Mucosa of descending colon (tissue), 3 donors: ENCODE results near the gene TRIM5. TPM values are rescaled to one million over a fixed set of nuclear protein-coding genes. Genes with fewer than 3 reads are reported as not detected.

ENCODE experiments used
- ATAC-seq: fragments of 200-7000 bp; cut with Tn5 transposase; one replicate; pipeline ENCODE4 v1.9.1; 2020; ENCODE audit warnings: mild to moderate bottlenecking, moderate library complexity
- DNase-seq, 3 donors: peaks; one replicate each; pipeline ENCODE4 v3.0.0-alpha.2; 2020
- H3K36me3 ChIP-seq: fragments of 200-600 bp; one replicate; pipeline ENCODE4 v1.8.0; 2021; ENCODE audit warnings: low read depth, mild to moderate bottlenecking
- H3K4me1 ChIP-seq: fragments of 200-600 bp; one replicate; pipeline ENCODE4 v1.8.0; 2021; ENCODE audit warnings: low read depth, mild to moderate bottlenecking
- H3K4me3 ChIP-seq: fragments of 200-600 bp; one replicate; pipeline ENCODE4 v1.8.0; 2021; ENCODE audit warnings: mild to moderate bottlenecking
- H3K9me3 ChIP-seq: fragments of 200-600 bp; one replicate; pipeline ENCODE4 v1.8.0; 2021; ENCODE audit warnings: mild to moderate bottlenecking
- intact Hi-C, 2 donors: fragments of 100-400 bp; cut with DNase I in 1 of 2; cut with micrococcal nuclease in 1 of 2; formaldehyde crosslinking; loops; one replicate each; pipeline versions ENCODE4 v1.11.0 to v1.11.1; 2022; cut with DNase I, micrococcal nuclease
- total RNA-seq, 3 donors: library from RNA; stranded (reverse); fragmentation: NEBNext Ultra II Directional in 2 of 3; extraction: Animal tissue kit (Norgen Biotek cat#: 25700) in 2 of 3; gene quantifications; one replicate each; pipeline versions ENCODE4 v1.2.1 to v1.2.4, GENCODE V29; 2021 to 2023
- TF ChIP-seq, protein P1 (sequence below): fragments of 200-600 bp; IDR thresholded peaks from one replicate; pipeline ENCODE4 v1.8.0; 2022; ENCODE audit warnings: antibody characterized with exemption, mild to moderate bottlenecking
- donor health status: DM: no; HTN: no; CAD: no; lungs with moderate emphysema.
- donor health status: DM: no; HTN: no; CAD: no.
- donor health status: DM: no; HTN: yes; CAD: no.

TRIM5 gene
- total RNA-seq, 3 donors from 2014 or later = 19.6 to 24.6 (median 21.5) TPM

DNA sequence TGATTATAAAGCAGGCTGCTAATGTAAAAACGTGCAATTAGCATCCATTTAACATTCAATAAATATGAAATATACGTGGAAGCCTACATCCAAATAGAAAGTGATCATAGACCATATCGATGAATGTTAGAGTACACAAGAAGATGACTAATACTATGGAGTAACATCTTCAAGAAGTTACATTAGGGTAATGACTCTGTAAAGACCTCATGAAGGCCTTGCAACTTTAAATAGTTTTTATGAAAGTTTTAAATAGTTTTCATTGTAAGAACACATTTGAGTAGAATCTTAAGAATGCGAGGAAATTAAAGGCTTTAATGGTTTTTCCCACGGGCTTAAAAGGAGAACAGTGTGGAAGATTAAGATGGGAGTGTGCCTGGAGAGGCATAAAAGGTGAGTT is 58.7 kb downstream of the TRIM5 start:
- intact Hi-C loops = loop anchor here in 1 of 2 donors (10.0 kb wide), 1 partner anchor 59 kb away; the partner anchor contains the start of genes TRIM22 and TRIM5
- Histone ChIP-seq H3K4me3 (no peak overlapping the region), H3K9me3 (no peaks in the 10 kb centered on the region), H3K4me1 (peaks cover 17% of the 10 kb centered on the region), H3K36me3 (no peaks in the 10 kb centered on the region)
- ATAC-seq (no peak), DNase-seq (no peak)
- TF ChIP-seq, protein P1, sequence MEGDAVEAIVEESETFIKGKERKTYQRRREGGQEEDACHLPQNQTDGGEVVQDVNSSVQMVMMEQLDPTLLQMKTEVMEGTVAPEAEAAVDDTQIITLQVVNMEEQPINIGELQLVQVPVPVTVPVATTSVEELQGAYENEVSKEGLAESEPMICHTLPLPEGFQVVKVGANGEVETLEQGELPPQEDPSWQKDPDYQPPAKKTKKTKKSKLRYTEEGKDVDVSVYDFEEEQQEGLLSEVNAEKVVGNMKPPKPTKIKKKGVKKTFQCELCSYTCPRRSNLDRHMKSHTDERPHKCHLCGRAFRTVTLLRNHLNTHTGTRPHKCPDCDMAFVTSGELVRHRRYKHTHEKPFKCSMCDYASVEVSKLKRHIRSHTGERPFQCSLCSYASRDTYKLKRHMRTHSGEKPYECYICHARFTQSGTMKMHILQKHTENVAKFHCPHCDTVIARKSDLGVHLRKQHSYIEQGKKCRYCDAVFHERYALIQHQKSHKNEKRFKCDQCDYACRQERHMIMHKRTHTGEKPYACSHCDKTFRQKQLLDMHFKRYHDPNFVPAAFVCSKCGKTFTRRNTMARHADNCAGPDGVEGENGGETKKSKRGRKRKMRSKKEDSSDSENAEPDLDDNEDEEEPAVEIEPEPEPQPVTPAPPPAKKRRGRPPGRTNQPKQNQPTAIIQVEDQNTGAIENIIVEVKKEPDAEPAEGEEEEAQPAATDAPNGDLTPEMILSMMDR = no peak

- no peak for ATAC-seq
Measured at GRCh38 chr11:5625281-5625680, 59.6 kb downstream of the TRIM5 start.

GRCh38 chr11:5624489-5625279 is 60.2 kb downstream of the TRIM5 start, which contains the start of gene TRIM34:
Gene TRIM34, plus strand, starts transcription at chr11:5625001. Its CDS starts 7,331 bp downstream, at chr11:5632332.
- peaks cover 25% of the 10 kb centered on the region for H3K4me1 ChIP-seq
- peak; percentile 94 for ATAC-seq
- intact Hi-C loops = loop anchor here in 1 of 2 donors (10.0 kb wide), 1 partner anchor 60 kb away; the partner anchor contains the start of genes TRIM22 and TRIM5
- DNase-seq = peak in 2 of 3 donors; percentile 41 to 89
- TF ChIP-seq, protein P1 = no peak
- H3K4me3 ChIP-seq = peak within 1 kb of the TSS; percentile 18
- H3K36me3 ChIP-seq = no peaks in the 10 kb centered on the region
- no peaks in the 10 kb centered on the region for H3K9me3 ChIP-seq

More at GRCh38 chr11:5625281-5625680, 59.6 kb downstream of the TRIM5 start:
- Histone ChIP-seq H3K4me3 (peak overlapping the region; percentile 18), H3K36me3 (no peaks in the 10 kb centered on the region), H3K9me3 (no peaks in the 10 kb centered on the region), H3K4me1 (peaks cover 25% of the 10 kb centered on the region)
- DNase-seq = no peak
- TF ChIP-seq, protein P1 = no peak
- intact Hi-C loops = loop anchor here in 1 of 2 donors (10.0 kb wide), 1 partner anchor 60 kb away; the partner anchor contains the start of genes TRIM22 and TRIM5

DNA sequence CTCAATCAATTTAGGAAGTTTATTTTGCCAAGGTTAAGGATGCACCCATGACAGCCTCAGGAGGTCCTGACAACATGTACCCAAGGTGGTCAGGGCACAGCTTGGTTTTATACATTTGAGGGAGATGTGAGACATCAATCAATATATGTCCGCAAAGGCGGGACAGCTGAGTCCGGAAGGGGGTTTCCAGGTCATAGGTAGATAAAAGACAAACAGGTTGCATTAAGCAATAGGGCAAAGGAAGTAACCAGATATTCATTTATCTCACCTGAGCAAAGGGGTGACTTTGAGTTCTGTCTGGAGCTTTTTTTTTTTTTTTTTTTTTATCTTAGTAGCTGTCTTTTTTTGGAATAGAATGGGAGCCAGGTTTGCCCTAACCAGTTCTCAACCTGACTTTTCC is 62.1 kb downstream of the TRIM5 start:
- peaks cover 25% of the 10 kb centered on the region for H3K4me1 ChIP-seq
- H3K9me3 ChIP-seq = no peaks in the 10 kb centered on the region
- intact Hi-C loops = loop anchor here in 1 of 2 donors (10.0 kb wide), 1 partner anchor 62 kb away; the partner anchor contains the start of genes TRIM22 and TRIM5
- H3K36me3 ChIP-seq = no peaks in the 10 kb centered on the region
- H3K4me3 ChIP-seq = no peak overlapping the region
- TF ChIP-seq, protein P1 = no peak
- no peak for DNase-seq
- ATAC-seq = no peak

DNA sequence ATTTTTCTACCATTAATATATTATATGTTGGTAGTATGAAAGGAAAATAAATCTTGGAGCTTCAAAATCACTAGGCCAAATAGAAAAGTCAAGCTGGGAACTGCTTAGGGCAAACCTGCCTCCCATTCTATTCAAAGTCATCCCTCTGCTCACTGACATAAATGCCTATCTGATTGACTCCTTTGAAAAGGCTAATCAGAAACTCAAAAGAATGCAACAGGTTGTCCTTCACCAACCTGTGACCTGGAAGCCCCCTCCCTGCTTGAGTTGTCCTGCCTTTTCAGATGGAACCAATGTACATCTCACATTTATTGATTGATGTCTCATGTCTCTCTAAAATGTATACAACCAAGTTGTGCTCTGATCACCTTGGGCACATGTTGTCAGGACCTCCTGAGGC is 63.3 kb downstream of the TRIM5 start:
- intact Hi-C loops = loop anchor here in 1 of 2 donors (10.0 kb wide), 1 partner anchor 63 kb away; the partner anchor contains the start of genes TRIM22 and TRIM5

More for the DNA sequence above, 63.3 kb downstream of the TRIM5 start:
- DNase-seq (no peak), ATAC-seq (no peak)
- TF ChIP-seq, protein P1 = no peak
- no peak overlapping the region for H3K4me3 ChIP-seq
- peaks cover 25% of the 10 kb centered on the region for H3K4me1 ChIP-seq
- H3K36me3 ChIP-seq = no peaks in the 10 kb centered on the region
- no peaks in the 10 kb centered on the region for H3K9me3 ChIP-seq
